ENCODE data around the gene DISC1.

DNA sequence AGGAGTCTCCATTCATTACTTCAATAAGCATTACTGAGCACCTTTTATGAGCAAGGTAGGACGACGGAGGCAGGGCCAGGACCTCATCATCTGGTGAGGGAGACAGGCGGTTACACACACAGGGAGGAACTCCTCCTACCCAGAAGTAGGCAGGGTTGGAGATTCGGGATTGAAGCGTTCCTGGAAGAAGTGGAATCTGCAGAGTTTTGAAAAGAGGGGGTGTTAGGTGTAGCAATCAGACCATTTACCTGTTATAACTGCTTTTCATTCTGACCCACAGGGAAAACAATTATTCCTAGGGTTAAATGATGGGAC lies 392.4 kb downstream of the DISC1 start:
- TF ChIP-seq, protein P1, sequence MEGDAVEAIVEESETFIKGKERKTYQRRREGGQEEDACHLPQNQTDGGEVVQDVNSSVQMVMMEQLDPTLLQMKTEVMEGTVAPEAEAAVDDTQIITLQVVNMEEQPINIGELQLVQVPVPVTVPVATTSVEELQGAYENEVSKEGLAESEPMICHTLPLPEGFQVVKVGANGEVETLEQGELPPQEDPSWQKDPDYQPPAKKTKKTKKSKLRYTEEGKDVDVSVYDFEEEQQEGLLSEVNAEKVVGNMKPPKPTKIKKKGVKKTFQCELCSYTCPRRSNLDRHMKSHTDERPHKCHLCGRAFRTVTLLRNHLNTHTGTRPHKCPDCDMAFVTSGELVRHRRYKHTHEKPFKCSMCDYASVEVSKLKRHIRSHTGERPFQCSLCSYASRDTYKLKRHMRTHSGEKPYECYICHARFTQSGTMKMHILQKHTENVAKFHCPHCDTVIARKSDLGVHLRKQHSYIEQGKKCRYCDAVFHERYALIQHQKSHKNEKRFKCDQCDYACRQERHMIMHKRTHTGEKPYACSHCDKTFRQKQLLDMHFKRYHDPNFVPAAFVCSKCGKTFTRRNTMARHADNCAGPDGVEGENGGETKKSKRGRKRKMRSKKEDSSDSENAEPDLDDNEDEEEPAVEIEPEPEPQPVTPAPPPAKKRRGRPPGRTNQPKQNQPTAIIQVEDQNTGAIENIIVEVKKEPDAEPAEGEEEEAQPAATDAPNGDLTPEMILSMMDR (IDR thresholded peaks at IDR 0.05; ENCODE audit: low read depth, low read length): no peak
- no peak for TF ChIP-seq EZH2phosphoT487 (IDR thresholded peaks at IDR 0.05; ENCODE audit: low read depth)
